ENCODE measurements around the gene LRP1B.

GRCh38 chr2:142124706-142125105 is 6.1 kb downstream of the LRP1B start:
- TF ChIP-seq POLR2A (IDR thresholded peaks at IDR 0.05) (no peak), CTCF (IDR thresholded peaks at IDR 0.05) (no peak)

All from vagina (tissue), 2 donors.